GM23338 (cell line): ENCODE data around the gene CACNA2D1. TPM values are rescaled to one million over a fixed set of nuclear protein-coding genes. Genes with fewer than 3 reads are reported as not detected.

ENCODE experiments used
- ATAC-seq: fragments of 200-7000 bp; cut with Tn5 transposase; 3 replicates; pipeline ENCODE4 v1.9.1; 2020
- DNase-seq: peaks from one replicate; pipeline ENCODE4 v3.0.0-alpha.2; 2015; ENCODE audit warnings: low spot score
- H2AFZ ChIP-seq: fragments of 200-600 bp; sonication (generic); 2 replicates; pipeline ENCODE4 v1.8.0; 2016; ENCODE audit warnings: antibody characterized with exemption, mild to moderate bottlenecking, moderate library complexity
- H3F3A ChIP-seq: fragments of 200-600 bp; sonication (generic); replicated peaks from 2 replicates; pipeline ENCODE4 v1.8.0; 2017; ENCODE audit warnings: antibody characterized with exemption, mixed run types, low read depth
- H3K27ac ChIP-seq: fragments of 200-600 bp; sonication (generic); 2 replicates; pipeline ENCODE4 v1.6.1; 2016; ENCODE audit warnings: low read depth
- H3K27me3 ChIP-seq: fragments of 200-600 bp; sonication (generic); 2 replicates; pipeline ENCODE4 v1.8.0; 2016; ENCODE audit warnings: mild to moderate bottlenecking, mixed run types, moderate library complexity; ENCODE audit not compliant: insufficient read depth
- H3K36me3 ChIP-seq: fragments of 200-600 bp; sonication (generic); 2 replicates; pipeline ENCODE4 v1.8.0; 2016; ENCODE audit warnings: mild to moderate bottlenecking; ENCODE audit not compliant: insufficient read depth
- H3K4me1 ChIP-seq: fragments of 200-600 bp; sonication (generic); 2 replicates; pipeline ENCODE4 v1.8.0; 2016; ENCODE audit warnings: mild to moderate bottlenecking, moderate library complexity; ENCODE audit not compliant: insufficient read depth
- H3K4me2 ChIP-seq: fragments of 200-600 bp; sonication (generic); 2 replicates; pipeline ENCODE4 v1.7.1; 2017; ENCODE audit warnings: mixed run types
- H3K4me3 ChIP-seq: fragments of 200-600 bp; sonication (generic); 2 replicates; pipeline ENCODE4 v1.6.1; 2016; ENCODE audit warnings: mixed run types
- H3K79me2 ChIP-seq: fragments of 200-600 bp; sonication (generic); replicated peaks from 2 replicates; pipeline ENCODE4 v1.8.0; 2017; ENCODE audit warnings: mild to moderate bottlenecking; ENCODE audit not compliant: insufficient read depth
- H3K9me2 ChIP-seq: fragments of 200-600 bp; sonication (generic); 2 replicates; pipeline ENCODE4 v1.8.0; 2017; ENCODE audit not compliant: insufficient read depth
- H4K20me1 ChIP-seq: fragments of 200-600 bp; sonication (generic); replicated peaks from 2 replicates; pipeline ENCODE4 v1.8.0; 2017; ENCODE audit warnings: mild to moderate bottlenecking; ENCODE audit not compliant: insufficient read depth
- H3K27ac Mint-ChIP-seq: 2 replicates; pipeline ENCODE4 v1.8.0; 2020; ENCODE audit warnings: inconsistent platforms, mild to moderate bottlenecking, moderate library complexity, mixed read lengths
- H3K27me3 Mint-ChIP-seq: 3 replicates; pipeline ENCODE4 v1.8.0; 2022; ENCODE audit warnings: low read depth, mild to moderate bottlenecking, moderate library complexity, mixed read lengths, inconsistent platforms; ENCODE audit not compliant: insufficient read depth, poor library complexity
- H3K36me3 Mint-ChIP-seq: 3 replicates; pipeline ENCODE4 v1.8.0; 2021; ENCODE audit warnings: low read depth, mild to moderate bottlenecking, inconsistent platforms, moderate library complexity, mixed read lengths
- H3K4me1 Mint-ChIP-seq: 3 replicates; pipeline ENCODE4 v1.8.0; 2020; ENCODE audit warnings: mild to moderate bottlenecking, inconsistent platforms, mixed read lengths
- H3K4me3 Mint-ChIP-seq: 3 replicates; pipeline ENCODE4 v1.8.0; 2021; ENCODE audit warnings: moderate library complexity, mild to moderate bottlenecking, inconsistent platforms, mixed read lengths
- H3K9me3 Mint-ChIP-seq: 3 replicates; pipeline ENCODE4 v1.8.0; 2020; ENCODE audit warnings: moderate library complexity, mild to moderate bottlenecking, inconsistent platforms, mixed read lengths
- ETS1 ChIP-seq: IDR thresholded peaks from 2 replicates; pipeline ENCODE4 v1.6.1; 2016; ENCODE audit warnings: antibody characterized with exemption
- EZH2 ChIP-seq: fragments of 200-600 bp; sonication (generic); IDR thresholded peaks from one replicate; pipeline ENCODE4 v1.8.0; 2017; ENCODE audit warnings: antibody characterized with exemption, mild to moderate bottlenecking, low read depth; ENCODE audit not compliant: unreplicated experiment
- EZH2phosphoT487 ChIP-seq: fragments of 200-600 bp; sonication (generic); IDR thresholded peaks from one replicate; pipeline ENCODE4 v1.8.1; 2018; ENCODE audit warnings: antibody characterized with exemption; ENCODE audit not compliant: unreplicated experiment
- STAT1 ChIP-seq: IDR thresholded peaks from one replicate; pipeline ENCODE4 v1.6.1; 2016; ENCODE audit warnings: antibody characterized with exemption; ENCODE audit not compliant: unreplicated experiment
- ZNF114 ChIP-seq: fragments of 250-450 bp; sonication (Bioruptor Pico); IDR thresholded peaks from 2 replicates; pipeline ENCODE4 v1.5.0; 2020; ENCODE audit warnings: mild to moderate bottlenecking, moderate library complexity
- polyA plus RNA-seq: library from polyadenylated mRNA; unstranded; fragments of >200 nt; fragmentation: Nextera tagmentation; extraction: Ambion mirVana; gene quantifications from 2 replicates; pipeline ENCODE4 v1.2.1, GENCODE V29; 2016
- total RNA-seq: library from RNA; depleted of rRNA; stranded (reverse); fragments of >200 nt; shearing (Covaris generic); gene quantifications from 2 replicates; pipeline ENCODE4 v1.2.3, GENCODE V29; 2014
- TF ChIP-seq, protein P1 (sequence below): IDR thresholded peaks from one replicate; pipeline ENCODE4 v1.6.1; 2018; ENCODE audit warnings: antibody characterized with exemption; ENCODE audit not compliant: unreplicated experiment

Gene CACNA2D1
- total and polyA plus RNA-seq, 2 experiments from 2014 or later: 7.0 to 20.4 TPM

- ATAC-seq (no peak), DNase-seq (no peak)
- H3K27ac ChIP-seq: no peak overlapping the region
- H3K4me1 ChIP-seq: no peaks in the 10 kb centered on the region
- H3F3A ChIP-seq: no peaks in the 10 kb centered on the region
- H3K4me3 ChIP-seq: no peak overlapping the region
- no peaks in the 10 kb centered on the region for H4K20me1 ChIP-seq
- H3K4me3 Mint-ChIP-seq: no peak overlapping the region
- no peaks in the 10 kb centered on the region for H3K9me3 Mint-ChIP-seq
- H3K27me3 Mint-ChIP-seq: no peaks in the 10 kb centered on the region
- H3K27ac Mint-ChIP-seq: no peak overlapping the region
- H3K9me2 ChIP-seq: no peaks in the 10 kb centered on the region
- H3K36me3 ChIP-seq: no peaks in the 10 kb centered on the region
- no peaks in the 10 kb centered on the region for H3K79me2 ChIP-seq
- no peak overlapping the region for H2AFZ ChIP-seq
- H3K4me1 Mint-ChIP-seq: peaks cover 3% of the 10 kb centered on the region; the same call in 2 of the 3 replicates
- no peaks in the 10 kb centered on the region for H3K27me3 ChIP-seq
- no peak overlapping the region for H3K4me2 ChIP-seq
- TF ChIP-seq, protein P1, sequence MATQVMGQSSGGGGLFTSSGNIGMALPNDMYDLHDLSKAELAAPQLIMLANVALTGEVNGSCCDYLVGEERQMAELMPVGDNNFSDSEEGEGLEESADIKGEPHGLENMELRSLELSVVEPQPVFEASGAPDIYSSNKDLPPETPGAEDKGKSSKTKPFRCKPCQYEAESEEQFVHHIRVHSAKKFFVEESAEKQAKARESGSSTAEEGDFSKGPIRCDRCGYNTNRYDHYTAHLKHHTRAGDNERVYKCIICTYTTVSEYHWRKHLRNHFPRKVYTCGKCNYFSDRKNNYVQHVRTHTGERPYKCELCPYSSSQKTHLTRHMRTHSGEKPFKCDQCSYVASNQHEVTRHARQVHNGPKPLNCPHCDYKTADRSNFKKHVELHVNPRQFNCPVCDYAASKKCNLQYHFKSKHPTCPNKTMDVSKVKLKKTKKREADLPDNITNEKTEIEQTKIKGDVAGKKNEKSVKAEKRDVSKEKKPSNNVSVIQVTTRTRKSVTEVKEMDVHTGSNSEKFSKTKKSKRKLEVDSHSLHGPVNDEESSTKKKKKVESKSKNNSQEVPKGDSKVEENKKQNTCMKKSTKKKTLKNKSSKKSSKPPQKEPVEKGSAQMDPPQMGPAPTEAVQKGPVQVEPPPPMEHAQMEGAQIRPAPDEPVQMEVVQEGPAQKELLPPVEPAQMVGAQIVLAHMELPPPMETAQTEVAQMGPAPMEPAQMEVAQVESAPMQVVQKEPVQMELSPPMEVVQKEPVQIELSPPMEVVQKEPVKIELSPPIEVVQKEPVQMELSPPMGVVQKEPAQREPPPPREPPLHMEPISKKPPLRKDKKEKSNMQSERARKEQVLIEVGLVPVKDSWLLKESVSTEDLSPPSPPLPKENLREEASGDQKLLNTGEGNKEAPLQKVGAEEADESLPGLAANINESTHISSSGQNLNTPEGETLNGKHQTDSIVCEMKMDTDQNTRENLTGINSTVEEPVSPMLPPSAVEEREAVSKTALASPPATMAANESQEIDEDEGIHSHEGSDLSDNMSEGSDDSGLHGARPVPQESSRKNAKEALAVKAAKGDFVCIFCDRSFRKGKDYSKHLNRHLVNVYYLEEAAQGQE: no peak
- no peaks in the 10 kb centered on the region for H3K36me3 Mint-ChIP-seq
These were observed 438.5 kb downstream of the CACNA2D1 start for GRCh38 chr7:82005056-82005455.

GRCh38 chr7:81993186-81993585 is 450.4 kb downstream of the CACNA2D1 start:
- Mint-ChIP-seq H3K27ac (no peak overlapping the region), H3K4me1 (peaks cover 6% of the 10 kb centered on the region; the same call in 2 of the 3 replicates), H3K9me3 (no peaks in the 10 kb centered on the region), H3K27me3 (no peaks in the 10 kb centered on the region), H3K36me3 (no peaks in the 10 kb centered on the region), H3K4me3 (no peak overlapping the region)
- DNase-seq: no peak
- no peak overlapping the region for H3K4me3 ChIP-seq
- H3K27me3 ChIP-seq: no peaks in the 10 kb centered on the region
- H3K27ac ChIP-seq: no peak overlapping the region
- no peak for TF ChIP-seq EZH2
- no peak for TF ChIP-seq ZNF114 (CRISPR knock-in tag)
- no peak for TF ChIP-seq EZH2phosphoT487
- no peak for TF ChIP-seq STAT1
- H4K20me1 ChIP-seq: no peaks in the 10 kb centered on the region
- H3K4me1 ChIP-seq: no peaks in the 10 kb centered on the region; the same call in 1 of the 2 replicates
- no peaks in the 10 kb centered on the region for H3K36me3 ChIP-seq
- H3K79me2 ChIP-seq: no peaks in the 10 kb centered on the region
- no peak overlapping the region for H3K4me2 ChIP-seq
- ATAC-seq: no peak
- no peaks in the 10 kb centered on the region for H3K9me2 ChIP-seq
- H3F3A ChIP-seq: no peaks in the 10 kb centered on the region
- H2AFZ ChIP-seq: no peak overlapping the region

DNA sequence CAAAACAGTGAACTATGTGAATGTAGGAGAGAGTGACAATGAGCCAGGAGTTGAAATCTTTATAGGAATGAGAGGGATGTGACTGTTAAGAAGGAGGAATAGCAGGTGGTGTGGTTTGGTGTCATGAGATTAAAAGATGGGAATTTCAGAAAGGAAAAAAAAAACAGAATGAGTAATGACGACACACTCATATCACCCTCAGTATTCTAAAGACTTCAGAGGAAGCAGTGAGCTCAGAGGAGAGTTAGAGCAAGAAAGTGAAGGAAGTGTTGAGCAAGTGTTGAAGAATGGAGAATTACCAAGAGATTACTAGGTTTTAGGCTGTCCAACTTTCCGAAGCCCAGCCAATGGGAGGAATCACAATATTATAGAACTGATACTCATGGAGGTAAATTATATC is 453.2 kb downstream of the CACNA2D1 start:
- Histone ChIP-seq H3K4me1 (no peaks in the 10 kb centered on the region; the same call in 1 of the 2 replicates), H3K4me2 (no peak overlapping the region), H3F3A (no peaks in the 10 kb centered on the region), H3K9me2 (no peaks in the 10 kb centered on the region), H3K27ac (no peak overlapping the region), H2AFZ (no peak overlapping the region), H3K79me2 (no peaks in the 10 kb centered on the region), H3K27me3 (no peaks in the 10 kb centered on the region), H4K20me1 (no peaks in the 10 kb centered on the region), H3K4me3 (no peak overlapping the region), H3K36me3 (no peaks in the 10 kb centered on the region)
- no peak overlapping the region for H3K4me3 Mint-ChIP-seq
- H3K27me3 Mint-ChIP-seq: no peaks in the 10 kb centered on the region
- H3K9me3 Mint-ChIP-seq: no peaks in the 10 kb centered on the region
- no peak for ATAC-seq
- H3K4me1 Mint-ChIP-seq: peaks cover 6% of the 10 kb centered on the region; the same call in 2 of the 3 replicates
- no peak overlapping the region for H3K27ac Mint-ChIP-seq
- DNase-seq: no peak
- no peaks in the 10 kb centered on the region for H3K36me3 Mint-ChIP-seq
- TF ChIP-seq ETS1: no peak
